Naive B cell (primary cell): ENCODE results near the gene COX17. TPM values are rescaled to one million over a fixed set of nuclear protein-coding genes. Genes with fewer than 3 reads are reported as not detected.
"Not testable (repeated sequence)": the region's sequence is repeated elsewhere in the genome, so short reads cannot be mapped to it uniquely, and the experiment has no call there.

Experiments used
- ATAC-seq, 2 donors: fragments of 150-1000 bp; cut with Tn5 transposase; 2 replicates each; pipeline ENCODE4 v1.10.0; 2021; ENCODE audit warnings: low read depth in 2 of 2, mild to moderate bottlenecking in 2 of 2, moderate library complexity in 2 of 2
- DNase-seq: peaks from one replicate; pipeline ENCODE4 v3.0.0; 2022
- H3K27ac Mint-ChIP-seq, 6 donors: one replicate each; pipeline ENCODE4 v1.8.0; 2020 to 2022; ENCODE audit warnings: mild to moderate bottlenecking in 6 of 6, mixed read lengths in 6 of 6, moderate library complexity in 5 of 6, inconsistent platforms in 2 of 6
- H3K27me3 Mint-ChIP-seq, 3 donors: one replicate each; pipeline ENCODE4 v1.8.0; 2021 to 2022; ENCODE audit warnings: mixed read lengths in 3 of 3, mild to moderate bottlenecking in 1 of 3
- H3K36me3 Mint-ChIP-seq, 2 donors: one replicate each; pipeline ENCODE4 v1.8.0; 2020 to 2022; ENCODE audit warnings: mixed read lengths in 2 of 2, inconsistent platforms in 1 of 2, mild to moderate bottlenecking in 1 of 2
- H3K4me1 Mint-ChIP-seq, 3 donors: one replicate each; pipeline ENCODE4 v1.8.0; 2020 to 2022; ENCODE audit warnings: mixed read lengths in 3 of 3, inconsistent platforms in 1 of 3, mild to moderate bottlenecking in 1 of 3, moderate library complexity in 1 of 3
- H3K4me3 Mint-ChIP-seq, 8 donors: one replicate each; pipeline ENCODE4 v1.8.0; 2020 to 2022; ENCODE audit warnings: mild to moderate bottlenecking in 8 of 8, mixed read lengths in 8 of 8, moderate library complexity in 8 of 8, inconsistent platforms in 2 of 8
- H3K9me3 Mint-ChIP-seq, 7 donors: one replicate each; pipeline ENCODE4 v1.8.0; 2020 to 2022; ENCODE audit warnings: mixed read lengths in 7 of 7, mild to moderate bottlenecking in 5 of 7, inconsistent platforms in 2 of 7, moderate library complexity in 1 of 7
- polyA plus RNA-seq, 6 donors: library from polyadenylated mRNA; unstranded; fragments of 300-500 nt; fragmentation: Illumina TruSeq; gene quantifications; one replicate each; pipeline ENCODE4 v1.2.3, GENCODE V29; 2021; ENCODE audit warnings: low read depth in 6 of 6

The COX17 gene
- polyA plus RNA-seq, 6 donors from 2014 or later, result 67.3 to 99.7 (median 81.1) TPM

- peak overlapping the region in 1 of 6 donors; percentile 32 for H3K27ac Mint-ChIP-seq
Observed at GRCh38 chr3:119695480-119695879, 18.3 kb upstream of the COX17 start.

GRCh38 chr3:119690043-119690656 lies 12.9 kb upstream of the COX17 start:
- peaks cover 0 to 7% of the 10 kb centered on the region in 2 donors for H3K36me3 Mint-ChIP-seq
- DNase-seq (no peak), ATAC-seq (no peak)
- peaks cover 0 to 8% (median 2%) of the 10 kb centered on the region in 7 donors for H3K9me3 Mint-ChIP-seq
- peaks cover 12 to 53% (median 19%) of the 10 kb centered on the region in 3 donors for H3K27me3 Mint-ChIP-seq
- no peak overlapping the region for H3K27ac Mint-ChIP-seq
- peaks cover 0 to 4% (median 0%) of the 10 kb centered on the region in 3 donors for H3K4me1 Mint-ChIP-seq
- no peak overlapping the region for H3K4me3 Mint-ChIP-seq

More at GRCh38 chr3:119695480-119695879, 18.3 kb upstream of the COX17 start:
- Mint-ChIP-seq H3K4me1 (peaks cover 0 to 11% (median 9%) of the 10 kb centered on the region in 3 donors), H3K27me3 (peaks cover under 1 to 35% (median 2%) of the 10 kb centered on the region in 3 donors), H3K4me3 (no peak overlapping the region), H3K36me3 (no peaks in the 10 kb centered on the region), H3K9me3 (peaks cover 0 to 2% (median 0%) of the 10 kb centered on the region in 7 donors)
- no peak for DNase-seq
- no peak for ATAC-seq

- no peak overlapping the region for H3K4me3 Mint-ChIP-seq
- peaks cover 0 to 7% of the 10 kb centered on the region in 2 donors for H3K36me3 Mint-ChIP-seq
- H3K27me3 Mint-ChIP-seq, result peaks cover 1 to 26% (median 11%) of the 10 kb centered on the region in 3 donors
- H3K27ac Mint-ChIP-seq, result no peak overlapping the region
- ATAC-seq, result no peak
- H3K9me3 Mint-ChIP-seq, result peaks cover 0 to 8% (median 2%) of the 10 kb centered on the region in 7 donors
- no peaks in the 10 kb centered on the region for H3K4me1 Mint-ChIP-seq
- DNase-seq, result no peak
Observed at GRCh38 chr3:119683421-119683820, 6.2 kb upstream of the COX17 start.

GRCh38 chr3:119681279-119681678 lies 4.1 kb upstream of the COX17 start:
- Mint-ChIP-seq H3K27ac (no peak overlapping the region), H3K4me3 (no peak overlapping the region), H3K27me3 (peaks cover 0 to 17% (median 3%) of the 10 kb centered on the region in 3 donors), H3K9me3 (peaks cover 0 to 1% (median 0%) of the 10 kb centered on the region in 7 donors), H3K4me1 (peaks cover 4 to 12% (median 11%) of the 10 kb centered on the region in 3 donors), H3K36me3 (no peaks in the 10 kb centered on the region)
- ATAC-seq, result no peak
- no peak for DNase-seq

GRCh38 chr3:119679874-119680273 lies 2.7 kb upstream of the COX17 start:
- Mint-ChIP-seq H3K27ac (no peak overlapping the region), H3K36me3 (no peaks in the 10 kb centered on the region), H3K4me3 (no peak overlapping the region), H3K27me3 (peaks cover 0 to 7% (median 3%) of the 10 kb centered on the region in 3 donors), H3K4me1 (peaks cover 18 to 23% (median 22%) of the 10 kb centered on the region in 3 donors), H3K9me3 (peaks cover 0 to 1% (median 0%) of the 10 kb centered on the region in 7 donors)
- ATAC-seq, result no peak
- no peak for DNase-seq

- not testable (repeated sequence) for H3K27me3 Mint-ChIP-seq
Observed at GRCh38 chr3:119678209-119678608, 1.0 kb upstream of the COX17 start.

GRCh38 chr3:119677641-119677934 lies 382 bp upstream of the COX17 start:
- no peak for ATAC-seq
- no peak for DNase-seq
- H3K27me3 Mint-ChIP-seq, result peaks cover 0 to 3% (median 0%) of the 10 kb centered on the region in 3 donors
- H3K4me3 Mint-ChIP-seq, result peak overlapping the region; percentile 84 to 94 (median 90)
- no peaks in the 10 kb centered on the region for H3K9me3 Mint-ChIP-seq
- peaks cover 18 to 25% (median 22%) of the 10 kb centered on the region in 3 donors for H3K4me1 Mint-ChIP-seq
- peak overlapping the region; percentile 94 to 99 (median 96) for H3K27ac Mint-ChIP-seq
- H3K36me3 Mint-ChIP-seq, result no peaks in the 10 kb centered on the region

More at GRCh38 chr3:119678209-119678608, 1.0 kb upstream of the COX17 start:
- Mint-ChIP-seq H3K27ac (peak overlapping the region in 2 of 6 donors; percentile 42 to 96), H3K4me3 (peak overlapping the region in 3 of 8 donors; percentile 25 to 84 (median 56)), H3K4me1 (peaks cover 18 to 25% (median 22%) of the 10 kb centered on the region in 3 donors)
- not testable (repeated sequence) for H3K9me3 Mint-ChIP-seq, DNase-seq, H3K36me3 Mint-ChIP-seq, ATAC-seq

- H3K4me1 Mint-ChIP-seq, result peaks cover 18 to 29% (median 22%) of the 10 kb centered on the region in 3 donors
- DNase-seq, result no peak
- no peaks in the 10 kb centered on the region for H3K9me3 Mint-ChIP-seq
- peak overlapping the region; percentile 84 to 94 (median 90) for H3K4me3 Mint-ChIP-seq
- H3K27me3 Mint-ChIP-seq, result peaks cover 0 to 3% (median 0%) of the 10 kb centered on the region in 3 donors
- H3K27ac Mint-ChIP-seq, result peak overlapping the region in 3 of 6 donors; percentile 7 to 96 (median 57)
- H3K36me3 Mint-ChIP-seq, result peaks cover 0 to 4% of the 10 kb centered on the region in 2 donors
- ATAC-seq, result no peak
Observed at GRCh38 chr3:119676020-119676419, 1.2 kb downstream of the COX17 start.

GRCh38 chr3:119675188-119675874 lies 1.9 kb downstream of the COX17 start:
- Mint-ChIP-seq H3K36me3 (peaks cover 0 to 5% of the 10 kb centered on the region in 2 donors), H3K4me1 (peaks cover 18 to 29% (median 22%) of the 10 kb centered on the region in 3 donors), H3K9me3 (no peaks in the 10 kb centered on the region), H3K4me3 (peak overlapping the region; percentile 12 to 94 (median 86)), H3K27ac (peak overlapping the region in 3 of 6 donors; percentile 57 to 96 (median 84)), H3K27me3 (peaks cover 0 to 3% (median 0%) of the 10 kb centered on the region in 3 donors)
- DNase-seq (no peak), ATAC-seq (no peak)

GRCh38 chr3:119673875-119674274 lies 3.3 kb downstream of the COX17 start:
- no peak overlapping the region for H3K27ac Mint-ChIP-seq
- H3K4me1 Mint-ChIP-seq, result peaks cover 18 to 32% (median 22%) of the 10 kb centered on the region in 3 donors
- ATAC-seq (no peak), DNase-seq (no peak)
- no peak overlapping the region for H3K4me3 Mint-ChIP-seq
- H3K9me3 Mint-ChIP-seq, result no peaks in the 10 kb centered on the region
- H3K27me3 Mint-ChIP-seq, result peaks cover 0 to 3% (median 0%) of the 10 kb centered on the region in 3 donors
- H3K36me3 Mint-ChIP-seq, result peaks cover 0 to 10% of the 10 kb centered on the region in 2 donors

GRCh38 chr3:119672776-119673175 lies 4.4 kb downstream of the COX17 start:
- H3K27ac Mint-ChIP-seq, result peak overlapping the region in 1 of 6 donors; percentile 47
- peaks cover 0 to 10% of the 10 kb centered on the region in 2 donors for H3K36me3 Mint-ChIP-seq
- H3K4me3 Mint-ChIP-seq, result peak overlapping the region in 1 of 8 donors; percentile 53

GRCh38 chr3:119669906-119670570 lies 7.2 kb downstream of the COX17 start:
- Mint-ChIP-seq H3K9me3 (peaks cover 0 to 2% (median 0%) of the 10 kb centered on the region in 7 donors), H3K27me3 (no peaks in the 10 kb centered on the region), H3K4me3 (no peak overlapping the region), H3K36me3 (peaks cover 0 to 10% of the 10 kb centered on the region in 2 donors), H3K4me1 (peaks cover 5 to 15% (median 15%) of the 10 kb centered on the region in 3 donors), H3K27ac (peak overlapping the region in 3 of 6 donors; percentile 26 to 53 (median 44))
- DNase-seq, result no peak
- no peak for ATAC-seq

More at GRCh38 chr3:119672776-119673175, 4.4 kb downstream of the COX17 start:
- peaks cover 0 to 3% (median 0%) of the 10 kb centered on the region in 3 donors for H3K27me3 Mint-ChIP-seq
- H3K4me1 Mint-ChIP-seq, result peaks cover 18 to 31% (median 21%) of the 10 kb centered on the region in 3 donors
- ATAC-seq (no peak), DNase-seq (no peak)
- no peaks in the 10 kb centered on the region for H3K9me3 Mint-ChIP-seq

- DNase-seq (no peak), ATAC-seq (no peak)
- Mint-ChIP-seq H3K36me3 (peaks cover 0 to 6% of the 10 kb centered on the region in 2 donors), H3K27ac (peak overlapping the region in 1 of 6 donors; percentile 39), H3K4me1 (peaks cover 23 to 50% (median 36%) of the 10 kb centered on the region in 3 donors), H3K4me3 (no peak overlapping the region), H3K27me3 (no peaks in the 10 kb centered on the region), H3K9me3 (peaks cover 0 to 2% (median 0%) of the 10 kb centered on the region in 7 donors)
Observed at GRCh38 chr3:119665954-119666559, 11.1 kb downstream of the COX17 start.
